DND-41 (cell line): ENCODE results near the gene PER1.

Experiments used
- EZH2 ChIP-seq: IDR thresholded peaks from 3 replicates; pipeline ENCODE4 v1.6.1; 2012; ENCODE audit warnings: borderline replicate concordance, low read depth, mild to moderate bottlenecking, moderate library complexity, low read length, inconsistent platforms; ENCODE audit not compliant: severe bottlenecking
- TF ChIP-seq, protein P1 (sequence below): IDR thresholded peaks from 2 replicates; pipeline ENCODE4 v1.5.1; 2012; ENCODE audit warnings: borderline replicate concordance, low read length, moderate library complexity, mild to moderate bottlenecking; ENCODE audit not compliant: poor library complexity, severe bottlenecking; ENCODE audit errors: extremely low read depth

DNA sequence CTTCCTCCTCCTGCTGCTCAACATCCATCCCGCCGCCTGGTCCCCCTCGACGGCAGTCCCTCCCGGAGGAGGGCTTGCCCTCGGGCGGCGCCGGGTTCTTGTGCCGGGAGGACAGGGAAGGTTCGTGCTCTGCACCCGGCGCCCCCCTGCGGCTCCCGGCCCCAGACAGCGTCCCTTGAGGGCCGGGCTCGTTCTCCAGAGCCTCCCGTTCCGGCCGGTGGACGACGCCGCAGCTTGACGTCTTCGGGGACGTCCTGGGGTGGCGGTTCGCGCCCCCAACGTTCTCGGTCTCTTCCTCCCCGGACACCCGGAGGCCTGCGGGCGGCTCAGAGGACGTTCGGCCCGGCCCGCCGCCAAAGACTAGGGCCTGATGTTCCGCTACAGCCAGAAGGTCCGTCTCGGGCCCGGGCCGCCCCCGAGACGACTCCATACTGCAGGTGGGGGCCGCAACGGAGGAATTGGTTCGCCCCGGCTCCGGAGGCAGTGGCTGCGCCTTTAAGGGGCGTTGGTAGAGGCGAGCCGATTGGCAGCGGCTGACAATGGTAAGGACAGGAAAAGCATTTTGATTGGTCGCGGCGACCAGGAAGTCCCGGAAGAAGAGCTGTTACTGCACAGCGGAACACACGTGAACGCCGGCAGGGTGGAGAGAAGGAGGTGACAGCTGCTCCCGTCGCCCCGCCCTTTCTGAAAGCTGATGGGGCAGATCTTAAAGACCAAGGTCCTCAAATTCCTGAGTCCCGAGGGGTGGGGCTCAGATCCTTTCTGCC is 37.7 kb upstream of the PER1 start, which contains the start of gene BORCS6:
- TF ChIP-seq, protein P1, sequence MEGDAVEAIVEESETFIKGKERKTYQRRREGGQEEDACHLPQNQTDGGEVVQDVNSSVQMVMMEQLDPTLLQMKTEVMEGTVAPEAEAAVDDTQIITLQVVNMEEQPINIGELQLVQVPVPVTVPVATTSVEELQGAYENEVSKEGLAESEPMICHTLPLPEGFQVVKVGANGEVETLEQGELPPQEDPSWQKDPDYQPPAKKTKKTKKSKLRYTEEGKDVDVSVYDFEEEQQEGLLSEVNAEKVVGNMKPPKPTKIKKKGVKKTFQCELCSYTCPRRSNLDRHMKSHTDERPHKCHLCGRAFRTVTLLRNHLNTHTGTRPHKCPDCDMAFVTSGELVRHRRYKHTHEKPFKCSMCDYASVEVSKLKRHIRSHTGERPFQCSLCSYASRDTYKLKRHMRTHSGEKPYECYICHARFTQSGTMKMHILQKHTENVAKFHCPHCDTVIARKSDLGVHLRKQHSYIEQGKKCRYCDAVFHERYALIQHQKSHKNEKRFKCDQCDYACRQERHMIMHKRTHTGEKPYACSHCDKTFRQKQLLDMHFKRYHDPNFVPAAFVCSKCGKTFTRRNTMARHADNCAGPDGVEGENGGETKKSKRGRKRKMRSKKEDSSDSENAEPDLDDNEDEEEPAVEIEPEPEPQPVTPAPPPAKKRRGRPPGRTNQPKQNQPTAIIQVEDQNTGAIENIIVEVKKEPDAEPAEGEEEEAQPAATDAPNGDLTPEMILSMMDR, result no peak
- TF ChIP-seq EZH2, result no peak
